22Rv1 (cell line): ENCODE results near the gene RBBP8NL.

Experiments used
- CTCF ChIP-seq: fragments of 450-650 bp; IDR thresholded peaks from 2 replicates; pipeline ENCODE4 v1.5.1; 2017; ENCODE audit warnings: mild to moderate bottlenecking
- ZFX ChIP-seq: fragments of 450-650 bp; IDR thresholded peaks from 2 replicates; pipeline ENCODE4 v1.6.1; 2017; ENCODE audit warnings: antibody characterized with exemption, borderline replicate concordance

- TF ChIP-seq CTCF (no peak), ZFX (no peak)
Measured at GRCh38 chr20:62428002-62428372, 648 bp upstream of the RBBP8NL start.
